Measurements from ENCODE around the gene ATP8B3. TPM values are rescaled to one million over a fixed set of nuclear protein-coding genes. Genes with fewer than 3 reads are reported as not detected.
A peak's percentile ranks its signal among the peaks of the same experiment; 100 is the strongest.

ATP8B3 gene
- total and polyA plus RNA-seq, 2 donors from 2014 or later, result 0.24 to 3.6 TPM

DNA sequence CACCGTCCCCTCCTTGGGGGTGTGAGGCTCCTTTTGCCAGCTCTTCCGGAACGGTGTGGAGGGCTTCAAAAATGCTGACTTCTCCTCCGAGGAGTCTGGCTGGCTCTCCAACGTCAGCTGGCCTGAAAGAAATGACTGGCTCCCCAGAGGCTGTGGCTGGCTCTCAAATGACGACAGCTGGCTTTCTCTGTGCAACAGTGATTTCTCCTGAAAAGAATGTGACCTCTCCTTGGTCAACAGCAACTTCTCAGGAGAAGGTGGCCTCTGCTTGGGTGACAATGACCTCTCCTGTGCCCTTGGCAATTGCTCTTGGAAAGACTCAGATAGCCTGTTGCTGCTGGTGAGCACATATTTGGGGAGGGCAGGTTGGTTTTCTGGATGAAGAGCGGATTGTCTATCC, 29.6 kb downstream of the ATP8B3 start:
- DNase-seq (no peak), FAIRE-seq (no peak)
- H3K27ac ChIP-seq (ENCODE audit: low read depth in 2 of 2, low read length in 2 of 2), result no peak overlapping the region
- H3K27me3 ChIP-seq (ENCODE audit: control insufficient read depth, insufficient read depth, low read length), result peaks cover 17% of the 10 kb centered on the region
- H3K9me3 ChIP-seq (ENCODE audit: control insufficient read depth in 2 of 3, insufficient read depth in 1 of 3, low read length in 3 of 3), result peaks cover 0 to 15% (median 5%) of the 10 kb centered on the region in 3 donors
- TF ChIP-seq, protein P1, sequence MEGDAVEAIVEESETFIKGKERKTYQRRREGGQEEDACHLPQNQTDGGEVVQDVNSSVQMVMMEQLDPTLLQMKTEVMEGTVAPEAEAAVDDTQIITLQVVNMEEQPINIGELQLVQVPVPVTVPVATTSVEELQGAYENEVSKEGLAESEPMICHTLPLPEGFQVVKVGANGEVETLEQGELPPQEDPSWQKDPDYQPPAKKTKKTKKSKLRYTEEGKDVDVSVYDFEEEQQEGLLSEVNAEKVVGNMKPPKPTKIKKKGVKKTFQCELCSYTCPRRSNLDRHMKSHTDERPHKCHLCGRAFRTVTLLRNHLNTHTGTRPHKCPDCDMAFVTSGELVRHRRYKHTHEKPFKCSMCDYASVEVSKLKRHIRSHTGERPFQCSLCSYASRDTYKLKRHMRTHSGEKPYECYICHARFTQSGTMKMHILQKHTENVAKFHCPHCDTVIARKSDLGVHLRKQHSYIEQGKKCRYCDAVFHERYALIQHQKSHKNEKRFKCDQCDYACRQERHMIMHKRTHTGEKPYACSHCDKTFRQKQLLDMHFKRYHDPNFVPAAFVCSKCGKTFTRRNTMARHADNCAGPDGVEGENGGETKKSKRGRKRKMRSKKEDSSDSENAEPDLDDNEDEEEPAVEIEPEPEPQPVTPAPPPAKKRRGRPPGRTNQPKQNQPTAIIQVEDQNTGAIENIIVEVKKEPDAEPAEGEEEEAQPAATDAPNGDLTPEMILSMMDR (IDR thresholded peaks at IDR 0.05; ENCODE audit: borderline replicate concordance, extremely low read depth, insufficient read depth), result no peak
- no peaks in the 10 kb centered on the region for H3K36me3 ChIP-seq (ENCODE audit: control insufficient read depth in 2 of 3, insufficient read depth in 3 of 3, low read length in 3 of 3)
- H3K9ac ChIP-seq (ENCODE audit: low read length in 3 of 3), result no peak overlapping the region
- no peak overlapping the region for H3K4me3 ChIP-seq (ENCODE audit: low read length in 3 of 3)
- H3K4me1 ChIP-seq (ENCODE audit: control insufficient read depth in 2 of 3, insufficient read depth in 2 of 3, low read depth in 1 of 3, low read length in 3 of 3), result no peaks in the 10 kb centered on the region
- intact Hi-C loops (cut with DNase I), result no loop called here

GRCh38 chr19:1780272-1780958, 31.7 kb downstream of the ATP8B3 start:
- DNase-seq (peak in 4 of 5 donors; percentile 37 to 55 (median 45)), FAIRE-seq (no peak)
- no peaks in the 10 kb centered on the region for H3K36me3 ChIP-seq (ENCODE audit: control insufficient read depth in 2 of 3, insufficient read depth in 3 of 3, low read length in 3 of 3)
- no peak overlapping the region for H3K4me3 ChIP-seq (ENCODE audit: low read length in 3 of 3)
- no peaks in the 10 kb centered on the region for H3K4me1 ChIP-seq (ENCODE audit: control insufficient read depth in 2 of 3, insufficient read depth in 2 of 3, low read depth in 1 of 3, low read length in 3 of 3)
- H3K9ac ChIP-seq (ENCODE audit: low read length in 3 of 3), result no peak overlapping the region
- H3K9me3 ChIP-seq (ENCODE audit: control insufficient read depth in 2 of 3, insufficient read depth in 1 of 3, low read length in 3 of 3), result peaks cover 0 to 15% (median 5%) of the 10 kb centered on the region in 3 donors
- H3K27me3 ChIP-seq (ENCODE audit: control insufficient read depth, insufficient read depth, low read length), result peaks cover 25% of the 10 kb centered on the region
- TF ChIP-seq, protein P1 (IDR thresholded peaks at IDR 0.05; ENCODE audit: borderline replicate concordance, extremely low read depth, insufficient read depth), result no peak
- intact Hi-C loops (cut with DNase I), result no loop called here
- no peak overlapping the region for H3K27ac ChIP-seq (ENCODE audit: low read depth in 2 of 2, low read length in 2 of 2)

- no peaks in the 10 kb centered on the region for H3K36me3 ChIP-seq (ENCODE audit: control insufficient read depth in 2 of 3, insufficient read depth in 3 of 3, low read length in 3 of 3)
- H3K27ac ChIP-seq (ENCODE audit: low read depth in 2 of 2, low read length in 2 of 2), result no peak overlapping the region
- no peaks in the 10 kb centered on the region for H3K4me1 ChIP-seq (ENCODE audit: control insufficient read depth in 2 of 3, insufficient read depth in 2 of 3, low read depth in 1 of 3, low read length in 3 of 3)
- peaks cover 31% of the 10 kb centered on the region for H3K27me3 ChIP-seq (ENCODE audit: control insufficient read depth, insufficient read depth, low read length)
- peak in 1 of 5 donors; percentile 29 for DNase-seq
- intact Hi-C loops (cut with DNase I), result no loop called here
- no peak overlapping the region for H3K9ac ChIP-seq (ENCODE audit: low read length in 3 of 3)
- TF ChIP-seq, protein P1 (IDR thresholded peaks at IDR 0.05; ENCODE audit: borderline replicate concordance, extremely low read depth, insufficient read depth), result no peak
- no peak overlapping the region for H3K4me3 ChIP-seq (ENCODE audit: low read length in 3 of 3)
- no peak for FAIRE-seq
- peaks cover 0 to 15% (median 5%) of the 10 kb centered on the region in 3 donors for H3K9me3 ChIP-seq (ENCODE audit: control insufficient read depth in 2 of 3, insufficient read depth in 1 of 3, low read length in 3 of 3)
Measured at GRCh38 chr19:1779574-1779973, 32.5 kb downstream of the ATP8B3 start.
